ENCODE data around the gene CALCR.
"Not testable (repeated sequence)": the region's sequence is repeated elsewhere in the genome, so short reads cannot be mapped to it uniquely, and the experiment has no call there.

The CALCR gene

DNA sequence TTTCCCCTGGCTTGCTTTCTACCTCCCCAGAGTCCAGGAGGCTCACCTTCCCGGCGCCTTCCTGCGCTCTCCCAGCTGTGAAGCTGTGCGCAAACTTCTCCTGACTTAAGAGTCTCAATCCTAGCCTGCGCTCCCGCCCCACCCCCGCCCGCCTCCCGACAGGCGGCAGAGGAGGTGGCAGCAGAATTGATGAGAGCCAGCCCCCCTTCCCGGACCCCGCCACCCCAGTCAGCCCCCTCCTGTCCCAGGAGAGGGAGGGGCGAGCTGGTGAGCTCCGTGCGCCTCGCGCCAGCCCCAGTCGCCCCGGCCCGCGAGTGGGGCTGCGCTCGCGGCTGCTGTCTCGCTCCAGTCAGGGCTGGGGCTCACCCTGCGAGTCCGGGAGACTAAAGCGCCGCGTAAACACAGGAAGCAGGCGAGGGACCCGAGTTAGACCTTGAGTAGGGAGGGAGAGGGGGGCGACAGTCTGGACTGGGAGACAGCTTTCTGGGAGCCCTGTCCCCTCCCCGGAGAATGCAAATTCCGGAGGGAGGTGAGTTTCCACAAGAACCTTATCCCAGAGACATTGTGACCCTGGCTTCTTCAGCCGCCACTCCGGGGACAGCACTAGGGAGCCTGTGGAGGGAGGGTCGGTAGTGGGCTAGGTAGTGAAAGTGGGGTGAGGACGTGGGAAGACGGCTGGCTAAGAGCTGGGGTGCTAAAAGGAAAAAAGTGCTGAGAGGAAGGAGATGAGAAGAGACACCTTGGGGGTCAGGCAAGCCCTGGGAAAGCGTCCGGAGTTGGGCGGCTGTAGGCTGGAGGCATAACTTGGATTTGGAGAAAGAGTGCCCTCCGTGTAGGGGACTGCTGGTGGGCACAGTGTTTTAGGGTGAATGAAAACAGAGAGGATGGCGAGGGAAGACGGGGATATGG lies at the start of gene CALCR:
Gene CALCR (minus strand): TSS at position 79 of the 909 bp plus-strand sequence. CDS start 87,743 bp downstream, outside the sequence.
- no peak for DNase-seq (ENCODE audit: extremely low read depth in 1 of 2, low read depth in 1 of 2)

DNA sequence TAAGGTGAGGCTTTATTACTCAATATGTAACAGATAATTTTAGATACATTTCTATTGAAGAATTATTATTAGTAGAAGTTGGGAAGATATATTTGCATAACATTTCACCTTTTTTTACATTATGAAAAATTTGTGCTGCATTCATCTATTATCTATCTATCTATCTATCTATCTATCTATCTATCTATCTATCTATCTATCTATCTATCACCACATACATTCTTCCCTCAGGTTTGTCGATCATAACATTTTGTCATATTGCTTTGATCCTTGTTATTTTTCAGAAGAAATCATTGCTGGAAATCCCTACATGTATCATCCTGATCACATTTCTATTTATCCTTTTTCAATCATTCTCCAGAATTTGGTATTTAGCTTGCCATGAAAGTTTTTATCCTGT lies 49.3 kb upstream of the CALCR start:
- no peak for DNase-seq (ENCODE audit: extremely low read depth in 1 of 2, low read depth in 1 of 2)

DNA sequence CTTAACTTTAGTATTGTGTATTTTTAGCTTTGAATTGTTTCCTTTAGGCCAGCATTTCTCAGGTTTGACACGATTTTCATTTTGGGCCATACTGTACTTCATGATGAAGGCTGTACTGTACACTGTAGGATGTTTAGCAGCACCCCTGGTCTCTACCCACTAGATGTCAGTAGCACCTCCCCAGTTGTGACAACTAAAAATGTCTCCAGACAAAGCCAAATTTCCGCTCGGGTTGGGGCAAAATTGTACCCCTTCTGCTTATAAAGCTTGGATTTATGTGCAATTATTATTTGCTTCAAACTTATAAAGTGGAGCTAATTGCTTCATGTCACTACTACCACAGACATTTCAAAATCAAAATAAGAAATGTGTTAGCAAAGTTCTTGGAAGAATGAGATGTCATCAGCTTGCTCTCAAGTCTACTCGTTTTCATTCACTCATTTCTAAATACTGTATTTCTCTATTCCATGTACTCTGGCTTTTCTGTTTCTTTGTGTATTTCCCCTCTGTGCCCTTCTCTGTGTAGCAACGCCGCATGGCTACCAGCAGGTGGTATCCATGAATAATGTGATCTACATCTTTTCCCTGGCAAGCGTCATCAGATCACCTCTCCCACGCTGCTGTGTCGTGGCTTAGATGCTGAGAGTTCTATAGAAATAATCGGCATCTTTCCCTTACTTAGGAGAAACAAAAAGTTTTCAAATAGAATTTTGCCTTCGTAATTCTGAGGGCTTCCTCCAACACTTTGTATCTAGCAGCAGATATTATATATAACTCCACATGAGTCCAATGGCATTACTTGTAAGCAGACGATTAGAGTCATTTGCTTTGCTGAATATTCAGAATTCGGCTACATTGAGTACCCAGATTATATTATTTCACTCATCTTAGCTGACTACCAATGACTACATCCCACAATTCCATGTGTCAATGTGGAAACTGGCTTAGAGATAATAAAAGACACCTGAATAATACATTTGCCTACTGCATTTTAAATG lies 47.8 kb upstream of the CALCR start:
- DNase-seq (ENCODE audit: extremely low read depth in 1 of 2, low read depth in 1 of 2): no peak

DNA sequence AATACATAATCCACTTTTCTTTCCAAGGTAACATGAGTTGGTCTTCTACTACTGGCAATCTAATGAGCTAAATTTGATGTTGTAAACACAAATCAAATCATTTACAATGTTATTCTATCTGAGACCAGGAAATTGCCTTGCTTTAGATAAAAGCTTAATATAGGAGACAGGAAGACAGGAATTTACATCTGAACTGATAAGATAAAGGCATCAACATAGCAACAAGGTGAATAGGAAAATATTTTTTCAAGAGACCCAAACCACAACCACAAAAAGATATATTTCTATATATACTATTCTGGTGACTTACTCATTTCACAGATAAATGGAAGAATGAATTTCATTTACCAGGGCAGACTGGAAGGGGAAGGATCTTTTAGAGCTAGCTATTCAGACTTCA lies 46.3 kb upstream of the CALCR start:
- no peak for DNase-seq (ENCODE audit: extremely low read depth in 1 of 2, low read depth in 1 of 2)

DNA sequence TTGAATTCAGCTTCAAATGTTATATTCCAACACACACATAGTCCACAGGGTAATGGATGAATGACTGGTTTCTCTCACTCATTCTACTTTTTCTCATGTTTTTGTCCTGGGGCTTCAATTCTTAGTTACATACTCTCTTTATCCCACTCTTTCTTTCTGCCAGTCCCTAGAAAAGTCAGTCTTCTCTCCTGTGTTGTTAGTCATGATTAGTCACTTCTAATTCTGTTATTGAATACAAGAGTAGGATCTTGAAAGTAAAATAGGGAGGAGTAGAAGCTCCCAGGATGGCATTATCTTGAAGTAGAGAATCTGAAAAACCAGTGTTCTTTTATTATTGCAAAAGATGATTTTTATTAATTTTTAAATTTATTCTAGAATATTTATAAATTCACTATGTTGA lies 45.5 kb upstream of the CALCR start:
- DNase-seq (ENCODE audit: extremely low read depth in 1 of 2, low read depth in 1 of 2): no peak

DNA sequence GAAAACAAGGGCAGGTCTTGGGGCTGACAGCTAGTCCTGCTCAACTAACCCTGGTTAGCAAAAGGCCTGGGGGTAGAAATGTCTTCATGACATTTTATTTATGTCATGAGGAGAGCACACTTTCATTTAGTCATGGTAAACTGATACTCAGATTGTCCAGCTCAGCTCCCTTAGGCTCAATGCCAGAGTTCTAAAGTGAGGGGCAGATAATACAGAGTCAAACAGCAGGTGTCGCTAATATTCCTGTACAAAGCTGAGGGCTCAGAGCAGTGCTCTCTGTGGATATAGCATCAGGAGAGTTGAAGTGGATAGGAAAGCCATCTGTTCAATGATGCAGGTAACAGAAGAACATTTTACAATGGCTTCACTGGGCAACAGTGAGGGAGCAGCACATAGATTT lies 26.8 kb upstream of the CALCR start:
- DNase-seq (ENCODE audit: extremely low read depth in 1 of 2, low read depth in 1 of 2): no peak

DNA sequence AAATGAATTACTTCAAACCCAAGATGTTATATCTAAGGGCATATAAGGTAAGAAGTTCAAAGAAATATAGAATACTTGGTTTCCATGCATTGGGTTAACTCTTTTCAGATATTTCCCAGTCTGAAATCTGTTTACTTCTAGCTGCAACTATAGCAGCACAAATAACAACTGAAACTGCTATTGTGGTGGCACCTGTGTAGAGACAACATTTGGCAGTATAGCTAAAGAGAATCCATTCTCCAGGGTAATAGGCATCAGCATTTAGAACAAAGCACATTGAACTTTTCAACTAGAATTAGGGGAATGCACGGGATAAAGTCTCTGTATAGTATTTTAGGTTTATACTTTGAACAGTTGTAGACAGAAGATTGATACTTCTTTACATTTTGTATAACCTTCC lies 19.7 kb upstream of the CALCR start:
- no peak for DNase-seq (ENCODE audit: extremely low read depth in 1 of 2, low read depth in 1 of 2)

DNA sequence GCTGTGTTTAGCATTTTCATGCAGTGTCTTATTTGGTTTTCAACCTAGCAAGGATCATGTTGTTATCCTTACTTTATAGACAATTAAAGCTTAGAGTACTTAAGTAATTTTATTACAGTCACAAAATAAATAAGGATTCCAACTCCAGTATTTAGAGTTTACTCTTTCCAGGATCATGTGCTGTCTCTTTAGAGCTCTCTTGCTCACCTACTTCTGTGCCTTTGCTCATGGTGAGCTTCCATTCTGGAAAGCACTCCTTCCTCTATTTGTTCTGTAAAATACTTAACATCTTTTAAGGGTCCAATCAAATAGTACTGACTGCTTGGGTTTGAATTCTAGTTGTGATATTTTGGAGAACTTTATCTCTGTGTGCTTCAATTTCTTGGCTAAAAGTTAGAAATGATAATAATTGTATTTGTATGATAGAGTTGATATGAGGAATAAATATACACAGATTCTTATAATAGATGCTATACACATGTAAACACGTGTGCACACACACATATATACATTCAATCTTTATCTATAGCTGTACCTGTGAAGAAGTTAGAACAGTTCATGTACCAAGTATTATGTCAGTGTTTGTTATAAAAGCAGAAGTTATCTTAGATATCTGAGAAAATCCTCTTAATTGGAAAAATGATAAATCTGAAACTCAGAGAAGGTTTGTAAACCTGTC lies 18.2 kb upstream of the CALCR start:
- DNase-seq (ENCODE audit: extremely low read depth in 1 of 2, low read depth in 1 of 2): no peak

DNA sequence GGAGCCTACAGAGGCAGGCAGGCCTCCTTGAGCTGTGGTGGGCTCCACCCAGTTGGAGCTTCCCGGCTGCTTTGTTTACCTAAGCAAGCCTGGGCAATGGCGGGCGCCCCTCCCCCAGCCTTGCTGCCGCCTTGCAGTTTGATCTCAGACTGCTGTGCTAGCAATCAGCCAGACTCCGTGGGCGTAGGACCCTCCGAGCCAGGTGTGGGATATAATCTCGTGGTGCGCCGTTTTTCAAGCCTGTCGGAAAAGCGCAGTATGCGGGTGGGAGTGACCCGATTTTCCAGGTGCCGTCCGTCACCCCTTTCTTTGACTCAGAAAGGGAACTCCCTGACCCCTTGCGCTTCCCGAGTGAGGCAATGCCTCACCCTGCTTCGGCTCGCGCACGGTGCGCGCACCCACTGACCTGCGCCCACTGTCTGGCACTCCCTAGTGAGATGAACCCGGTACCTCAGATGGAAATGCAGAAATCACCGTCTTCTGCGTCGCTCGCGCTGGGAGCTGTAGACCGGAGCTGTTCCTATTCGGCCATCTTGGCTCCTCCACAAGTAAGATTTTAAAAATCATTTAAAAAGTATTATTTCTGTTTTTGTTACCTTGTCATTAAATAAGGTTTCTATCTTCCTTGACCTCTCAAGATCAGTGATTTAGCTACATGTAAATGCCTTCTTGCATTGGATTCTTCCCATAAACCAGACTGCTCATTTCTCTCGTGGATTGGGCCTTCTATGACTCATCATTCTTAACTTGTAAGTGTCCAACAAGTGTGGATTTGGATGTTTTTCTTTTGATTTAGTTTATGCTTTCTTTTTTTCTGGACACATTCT lies 16.9 kb upstream of the CALCR start:
- not testable (repeated sequence) for DNase-seq (ENCODE audit: extremely low read depth in 1 of 2, low read depth in 1 of 2)

DNA sequence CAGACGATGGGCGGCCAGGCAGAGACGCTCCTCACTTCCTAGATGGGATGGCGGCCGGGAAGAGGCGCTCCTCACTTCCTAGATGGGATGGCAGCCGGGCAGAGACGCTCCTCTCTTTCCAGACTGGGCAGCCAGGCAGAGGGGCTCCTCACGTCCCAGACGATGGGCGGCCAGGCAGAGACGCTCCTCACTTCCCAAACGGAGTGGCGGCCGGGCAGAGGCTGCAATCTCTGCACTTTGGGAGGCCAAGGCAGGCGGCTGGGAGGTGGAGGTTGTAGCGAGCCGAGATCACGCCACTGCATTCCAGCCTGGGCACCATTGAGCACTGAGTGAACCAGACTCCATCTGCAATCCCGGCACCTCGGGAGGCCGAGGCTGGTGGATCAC lies 11.9 kb upstream of the CALCR start:
- DNase-seq (ENCODE audit: extremely low read depth in 1 of 2, low read depth in 1 of 2): not testable (repeated sequence)

DNA sequence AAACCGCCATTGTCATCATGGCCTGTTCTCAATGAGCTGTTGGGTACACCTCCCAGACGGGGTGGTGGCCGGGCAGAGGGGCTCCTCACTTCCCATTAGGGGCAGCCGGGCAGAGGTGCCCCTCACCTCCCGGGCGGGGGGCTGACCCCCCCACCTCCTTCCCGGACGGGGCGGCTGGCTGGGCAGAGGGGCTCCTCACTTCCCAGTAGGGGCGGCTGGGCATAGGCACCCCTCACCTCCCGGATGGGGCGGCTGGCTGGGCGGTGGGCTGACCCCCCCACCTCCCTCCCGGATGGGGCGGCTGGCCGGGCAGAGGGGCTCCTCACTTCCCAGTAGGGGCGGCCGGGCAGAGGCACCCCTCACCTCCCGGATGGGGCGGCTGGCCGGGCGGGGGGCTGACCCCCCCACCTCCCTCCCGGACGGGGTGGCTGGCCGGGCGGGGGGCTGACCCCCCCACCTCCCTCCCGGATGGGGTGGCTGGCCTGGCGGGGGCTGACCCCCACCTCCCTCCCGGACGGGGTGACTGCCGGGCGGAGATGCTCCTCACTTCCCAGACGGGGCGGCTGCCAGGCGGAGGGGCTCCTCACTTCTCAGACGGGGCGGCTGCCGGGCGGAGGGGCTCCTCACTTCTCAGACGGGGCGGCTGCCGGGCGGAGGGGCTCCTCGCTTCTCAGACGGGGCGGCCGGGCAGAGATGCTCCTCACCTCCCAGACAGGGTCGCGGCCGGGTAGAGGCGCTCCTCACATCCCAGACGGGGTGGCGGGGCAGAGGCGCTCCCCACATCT lies 11.4 kb upstream of the CALCR start:
- not testable (repeated sequence) for DNase-seq (ENCODE audit: extremely low read depth in 1 of 2, low read depth in 1 of 2)

DNA sequence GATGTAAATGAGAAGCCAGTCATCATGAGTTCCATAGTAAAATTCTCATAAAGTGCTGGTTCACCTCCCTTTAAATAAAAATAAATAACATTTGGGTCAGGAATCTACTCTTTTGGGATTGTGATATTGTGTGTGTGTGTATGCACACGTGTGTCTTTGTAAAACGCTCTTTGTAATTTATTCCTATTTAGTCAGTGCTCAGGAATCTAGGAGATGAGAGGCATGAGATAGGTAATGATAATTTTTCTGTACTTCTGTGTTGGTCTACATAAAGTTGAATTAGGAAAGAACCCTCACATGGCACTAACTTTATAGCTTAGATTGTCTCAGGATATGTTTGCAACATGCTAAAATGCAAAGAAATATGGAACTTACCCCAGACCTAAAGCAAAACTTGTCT lies 4.9 kb upstream of the CALCR start:
- no peak for DNase-seq (ENCODE audit: extremely low read depth in 1 of 2, low read depth in 1 of 2)

DNA sequence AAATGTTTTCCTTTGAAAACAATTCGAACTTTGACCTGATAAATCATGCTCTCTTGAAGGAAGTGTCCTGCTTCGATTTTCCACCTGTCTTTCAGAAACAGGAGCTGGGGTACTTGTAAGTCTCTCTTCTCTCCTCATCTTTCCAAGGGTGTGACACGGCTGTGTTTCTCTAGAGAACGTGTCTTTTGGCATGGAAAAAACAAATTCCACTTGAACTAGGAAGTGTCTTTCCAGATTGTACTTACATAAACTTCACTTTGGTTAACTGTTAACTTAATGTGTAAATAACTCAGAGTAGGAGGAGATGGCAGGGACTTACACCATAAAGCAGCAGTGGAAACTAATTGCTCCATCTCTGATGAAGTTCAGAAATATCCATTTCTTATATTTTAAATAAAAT lies 4.2 kb upstream of the CALCR start:
- DNase-seq (ENCODE audit: extremely low read depth in 1 of 2, low read depth in 1 of 2): no peak

DNA sequence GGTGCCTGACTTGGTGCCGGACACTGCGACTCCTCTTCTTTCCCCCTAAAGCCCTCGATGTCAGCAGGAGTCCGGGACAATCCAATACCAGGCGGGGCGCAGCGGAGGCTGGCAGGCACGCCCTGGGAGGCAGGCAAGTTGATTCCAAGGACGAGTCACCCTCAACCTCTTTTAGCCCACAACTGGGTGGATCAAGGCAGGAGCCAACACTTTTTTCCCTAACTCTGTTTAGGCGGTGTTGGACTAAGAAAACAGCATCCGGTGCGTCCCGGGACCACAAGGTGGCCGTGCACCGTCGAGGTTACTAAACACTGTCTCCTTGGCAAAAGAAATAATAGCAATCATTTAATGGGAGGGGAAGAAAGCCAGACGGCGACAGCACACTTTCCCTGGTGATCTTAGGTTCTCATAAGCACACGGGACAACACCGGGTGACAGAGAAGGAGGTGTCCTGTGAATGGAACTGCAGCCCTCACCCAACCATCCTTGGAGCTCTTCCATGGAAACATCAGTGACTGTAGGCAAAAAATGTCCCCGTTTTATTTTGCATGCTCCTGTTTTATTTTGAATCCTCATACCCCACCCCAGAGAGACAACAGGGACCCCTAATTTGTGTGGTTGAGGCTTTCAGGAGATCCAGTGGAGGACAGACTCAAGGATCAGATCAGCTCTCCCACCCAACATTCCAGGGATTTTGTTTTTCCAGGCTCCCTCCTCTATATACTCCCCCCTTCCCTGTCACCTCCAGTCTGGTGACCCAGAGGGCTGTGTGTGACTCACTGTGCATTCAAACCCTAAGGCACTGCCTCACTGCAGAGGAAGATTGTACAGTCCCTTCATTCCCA lies 1.3 kb upstream of the CALCR start:
- DNase-seq (ENCODE audit: extremely low read depth in 1 of 2, low read depth in 1 of 2): no peak

DNA sequence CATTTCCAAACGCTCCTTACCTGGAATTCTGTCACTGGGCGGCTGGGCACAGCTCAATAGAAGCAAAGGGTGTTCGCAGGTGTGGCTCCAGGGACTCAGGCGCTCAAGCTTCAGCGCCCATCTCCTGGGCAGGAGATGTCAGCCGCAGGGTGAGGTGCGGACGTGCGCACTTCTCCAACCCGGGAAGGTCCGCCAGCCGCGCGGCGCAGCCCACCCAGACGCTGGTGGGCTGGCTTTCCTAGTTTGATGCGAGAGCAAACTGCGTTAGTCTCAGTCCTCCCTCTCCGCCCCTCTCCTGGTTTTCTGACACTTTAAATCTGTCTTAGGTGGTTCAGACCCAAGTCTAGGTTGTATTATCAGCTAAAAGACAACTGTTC lies 267 bp downstream of the CALCR start:
- DNase-seq (ENCODE audit: extremely low read depth in 1 of 2, low read depth in 1 of 2): no peak

DNA sequence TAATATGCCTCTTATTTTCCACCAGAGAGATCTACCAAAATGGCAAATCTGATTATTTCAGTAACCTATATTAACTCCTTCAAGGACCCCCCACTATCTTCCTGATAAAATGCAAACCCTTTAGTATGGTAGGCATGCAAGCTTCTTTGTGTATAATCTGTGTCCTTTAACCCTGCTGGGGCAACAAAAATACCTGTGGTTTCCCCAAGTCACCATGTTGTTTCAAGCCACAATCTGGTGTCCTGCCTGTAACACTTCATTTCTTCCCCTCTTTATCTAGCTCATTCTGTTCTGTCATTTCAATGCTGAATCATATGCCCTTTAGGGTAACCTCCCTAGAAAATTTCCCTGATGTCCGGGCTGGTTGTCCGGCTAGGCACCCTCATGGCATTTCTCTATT lies 5.3 kb downstream of the CALCR start:
- no peak for DNase-seq (ENCODE audit: extremely low read depth in 1 of 2, low read depth in 1 of 2)

DNA sequence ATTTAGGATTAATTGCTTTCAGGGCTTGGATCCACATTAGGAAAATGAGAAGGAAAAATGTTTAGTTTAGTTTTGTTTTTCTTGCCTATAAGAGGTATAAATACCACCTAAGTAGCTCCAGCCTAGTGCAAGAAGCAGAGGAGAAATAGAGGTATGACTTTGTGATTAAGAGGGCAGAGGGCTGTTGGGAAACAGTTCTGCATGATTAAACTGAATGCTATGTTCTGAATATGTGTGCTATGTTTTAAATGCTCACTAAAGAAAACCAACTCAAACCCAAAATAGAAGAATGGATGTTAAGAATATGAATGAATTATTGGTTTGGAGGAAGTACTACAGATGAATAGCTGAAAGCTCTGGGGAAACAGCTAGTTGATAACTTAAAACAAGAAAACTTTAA lies 7.6 kb downstream of the CALCR start:
- DNase-seq (ENCODE audit: extremely low read depth in 1 of 2, low read depth in 1 of 2): no peak

DNA sequence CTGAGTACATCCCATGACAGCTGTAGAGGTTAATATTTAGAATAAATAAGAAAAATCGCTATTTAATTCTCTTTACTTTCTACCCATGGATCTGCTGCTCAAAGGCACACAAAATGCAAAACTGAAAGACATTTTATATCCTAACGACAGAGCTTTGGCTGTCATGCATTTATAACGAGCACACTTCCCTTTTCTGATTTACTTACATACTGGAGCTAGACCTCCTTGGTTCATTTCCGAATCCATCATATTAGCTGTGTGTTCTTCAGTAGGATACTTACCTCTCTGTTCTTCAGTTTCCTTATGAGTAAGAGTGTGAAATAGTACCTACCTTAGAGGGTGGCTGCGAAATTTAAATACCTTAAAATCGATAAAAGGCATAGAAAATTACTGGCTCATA lies 10.9 kb downstream of the CALCR start:
- no peak for DNase-seq (ENCODE audit: extremely low read depth in 1 of 2, low read depth in 1 of 2)

DNA sequence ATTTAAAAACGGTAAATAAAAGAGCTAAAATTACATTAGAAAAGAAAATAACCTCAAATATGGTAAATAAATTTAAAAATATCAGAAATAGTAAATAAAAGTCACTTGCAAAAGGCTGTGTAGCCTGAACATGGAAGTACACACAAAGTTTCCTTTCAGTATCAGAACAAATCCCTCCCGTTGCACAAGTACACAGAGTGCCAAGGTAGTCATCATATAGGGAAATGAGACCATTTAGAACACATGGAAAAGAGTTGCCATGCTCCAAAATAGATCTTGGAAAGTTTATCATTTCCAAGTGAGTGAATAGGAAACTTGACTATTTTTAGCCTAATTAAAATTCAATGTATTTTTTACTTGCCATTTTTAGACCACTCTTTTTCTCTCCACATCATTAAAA lies 11.6 kb downstream of the CALCR start:
- no peak for DNase-seq (ENCODE audit: extremely low read depth in 1 of 2, low read depth in 1 of 2)
